ENCODE results near the gene VASH1. TPM values are rescaled to one million over a fixed set of nuclear protein-coding genes. Genes with fewer than 3 reads are reported as not detected.

The VASH1 gene
- total RNA-seq, 1 donor from 2014 or later, result 28.4 TPM

DNA sequence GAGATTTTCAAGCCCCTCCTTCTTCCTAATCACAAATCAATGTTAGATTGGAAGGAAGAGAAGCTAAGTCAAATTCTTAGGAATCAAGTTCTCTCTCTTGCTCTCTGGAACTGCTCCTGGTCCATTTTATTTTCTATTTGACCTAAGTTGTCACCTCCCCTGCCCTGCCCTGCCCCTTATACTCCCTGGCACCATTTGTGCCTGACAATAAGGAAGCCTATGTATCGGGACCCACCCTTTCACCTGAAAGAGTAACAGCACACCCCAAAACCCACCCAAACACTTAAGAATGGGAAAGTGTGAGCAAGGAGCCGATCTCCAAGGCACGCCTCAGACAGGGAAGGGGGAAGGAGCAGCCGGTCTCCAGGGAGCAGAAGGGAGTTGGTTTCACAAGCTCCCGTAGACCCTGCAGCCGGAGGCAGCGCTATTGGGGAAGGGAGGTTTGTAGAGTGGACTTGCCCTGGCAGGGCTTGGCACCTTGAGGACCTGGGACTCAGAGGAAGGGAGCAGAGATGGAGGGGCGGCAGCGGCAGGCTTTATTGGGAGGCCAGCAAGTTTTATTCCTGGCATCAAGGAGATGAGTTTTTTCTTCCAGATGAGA is 66.5 kb downstream of the VASH1 start:
- no peak for DNase-seq (ENCODE audit: low spot score in 2 of 2)
- TF ChIP-seq, protein P1, sequence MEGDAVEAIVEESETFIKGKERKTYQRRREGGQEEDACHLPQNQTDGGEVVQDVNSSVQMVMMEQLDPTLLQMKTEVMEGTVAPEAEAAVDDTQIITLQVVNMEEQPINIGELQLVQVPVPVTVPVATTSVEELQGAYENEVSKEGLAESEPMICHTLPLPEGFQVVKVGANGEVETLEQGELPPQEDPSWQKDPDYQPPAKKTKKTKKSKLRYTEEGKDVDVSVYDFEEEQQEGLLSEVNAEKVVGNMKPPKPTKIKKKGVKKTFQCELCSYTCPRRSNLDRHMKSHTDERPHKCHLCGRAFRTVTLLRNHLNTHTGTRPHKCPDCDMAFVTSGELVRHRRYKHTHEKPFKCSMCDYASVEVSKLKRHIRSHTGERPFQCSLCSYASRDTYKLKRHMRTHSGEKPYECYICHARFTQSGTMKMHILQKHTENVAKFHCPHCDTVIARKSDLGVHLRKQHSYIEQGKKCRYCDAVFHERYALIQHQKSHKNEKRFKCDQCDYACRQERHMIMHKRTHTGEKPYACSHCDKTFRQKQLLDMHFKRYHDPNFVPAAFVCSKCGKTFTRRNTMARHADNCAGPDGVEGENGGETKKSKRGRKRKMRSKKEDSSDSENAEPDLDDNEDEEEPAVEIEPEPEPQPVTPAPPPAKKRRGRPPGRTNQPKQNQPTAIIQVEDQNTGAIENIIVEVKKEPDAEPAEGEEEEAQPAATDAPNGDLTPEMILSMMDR (IDR thresholded peaks at IDR 0.05), result no peak
- peak overlapping the region in 1 of 2 donors; percentile 4 for H3K27ac ChIP-seq
- no peaks in the 10 kb centered on the region for H3K36me3 ChIP-seq
- H3K27me3 ChIP-seq, result no peaks in the 10 kb centered on the region
- peak overlapping the region; percentile 33 to 53 for H3K4me3 ChIP-seq
- H3K9me3 ChIP-seq, result no peaks in the 10 kb centered on the region
- no peaks in the 10 kb centered on the region for H3K4me1 ChIP-seq
- intact Hi-C loops (cut with DNase I), result no loop called here

DNA sequence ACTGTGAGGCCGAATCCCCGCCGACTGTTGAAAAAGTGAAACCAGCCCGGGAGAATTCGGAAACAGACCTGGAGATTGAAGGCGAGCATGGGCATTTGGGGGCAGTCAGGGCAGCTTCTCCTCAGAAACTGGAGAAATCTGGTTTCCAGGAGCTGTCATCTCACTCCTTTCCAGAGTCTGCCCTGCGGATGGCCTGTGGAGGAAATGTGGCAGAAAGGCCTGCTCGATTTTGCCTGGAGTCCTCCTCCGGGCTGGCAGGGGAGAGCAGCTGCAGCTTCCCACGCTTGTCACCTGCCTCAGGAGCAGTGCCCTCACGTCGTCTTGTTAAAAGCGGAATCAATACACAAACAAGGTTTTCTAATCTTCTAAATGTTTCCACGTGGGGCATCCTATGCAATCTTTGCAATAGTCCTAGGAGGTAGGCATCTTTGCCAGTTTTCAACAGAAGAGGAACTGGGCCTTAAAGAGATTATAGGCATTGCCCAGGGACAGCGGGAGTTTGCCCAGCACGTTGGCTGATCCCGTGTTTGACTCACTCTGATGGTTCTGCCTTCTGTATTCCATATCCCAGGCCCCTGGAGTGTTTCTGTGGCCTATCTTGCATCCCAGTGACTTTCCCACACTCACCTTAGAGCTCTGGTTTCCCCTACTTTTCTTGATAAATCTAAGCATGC is 67.2 kb downstream of the VASH1 start:
- Histone ChIP-seq H3K4me1 (no peaks in the 10 kb centered on the region), H3K9me3 (no peaks in the 10 kb centered on the region), H3K27ac (peak overlapping the region; percentile 4 to 27), H3K27me3 (no peaks in the 10 kb centered on the region), H3K4me3 (peak overlapping the region; percentile 33 to 53), H3K36me3 (no peaks in the 10 kb centered on the region)
- intact Hi-C loops (cut with DNase I), result no loop called here
- TF ChIP-seq, protein P1 (IDR thresholded peaks at IDR 0.05), result no peak
- DNase-seq (ENCODE audit: low spot score in 2 of 2), result no peak

DNA sequence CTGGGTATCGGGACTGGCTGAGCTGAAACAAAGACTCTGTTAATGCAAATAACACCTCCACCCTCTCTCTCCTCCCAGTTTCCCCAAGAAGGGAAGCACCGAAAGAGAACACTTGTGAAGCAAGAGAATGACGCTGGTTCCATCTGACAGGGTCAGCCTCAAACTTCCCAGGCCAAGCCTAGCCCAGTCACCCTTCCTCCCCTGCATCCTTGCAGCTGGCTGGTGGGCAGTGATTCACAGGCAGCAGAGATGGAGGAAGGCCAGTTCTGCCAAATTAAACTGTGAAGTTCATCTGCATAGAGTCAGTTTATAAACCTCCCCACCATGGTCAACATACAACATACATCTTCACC is 67.7 kb downstream of the VASH1 start:
- Histone ChIP-seq H3K27me3 (no peaks in the 10 kb centered on the region), H3K4me3 (no peak overlapping the region), H3K9me3 (no peaks in the 10 kb centered on the region), H3K36me3 (no peaks in the 10 kb centered on the region), H3K4me1 (no peaks in the 10 kb centered on the region), H3K27ac (no peak overlapping the region)
- TF ChIP-seq, protein P1 (IDR thresholded peaks at IDR 0.05), result no peak
- intact Hi-C loops (cut with DNase I), result no loop called here
- peak in 1 of 2 donors; percentile 19 for DNase-seq (ENCODE audit: low spot score in 2 of 2)

DNA sequence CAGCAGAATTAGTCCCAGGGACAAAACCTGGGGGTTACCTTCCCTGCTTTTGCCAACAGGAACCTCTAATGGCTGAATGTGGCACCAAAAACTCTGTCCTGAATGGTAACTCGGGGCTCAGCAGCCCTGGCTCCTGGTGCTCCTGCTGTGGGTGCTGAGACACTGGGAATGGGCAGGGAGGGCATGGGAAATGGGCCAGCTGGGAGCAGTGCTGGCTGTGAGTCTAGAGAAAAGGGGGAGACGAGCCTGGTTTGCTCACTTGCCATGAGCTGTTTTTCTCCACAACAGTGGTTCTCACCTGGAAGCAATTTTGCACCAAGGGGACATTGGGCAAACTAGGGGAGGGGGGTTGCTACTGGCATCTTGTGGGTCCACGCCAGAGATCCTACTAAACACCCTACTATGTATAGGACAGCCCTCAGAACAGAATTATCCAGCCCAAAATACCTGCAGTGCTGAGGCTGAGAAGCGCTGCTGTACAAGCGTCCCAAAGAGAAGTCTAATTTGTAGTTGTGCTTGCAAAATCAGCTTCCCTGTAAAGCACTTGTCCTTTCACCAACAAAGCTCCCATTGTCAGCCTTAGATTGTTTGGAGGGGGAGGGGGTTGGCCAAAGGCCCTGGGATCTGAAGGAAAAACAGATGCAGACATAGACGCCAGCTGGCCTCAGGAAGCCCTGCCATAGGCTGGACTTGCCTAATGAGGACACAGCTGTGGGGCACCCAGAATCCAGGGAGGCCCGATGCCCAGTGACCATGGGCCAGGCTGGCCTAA is 68.6 kb downstream of the VASH1 start:
- no peak overlapping the region for H3K27ac ChIP-seq
- H3K9me3 ChIP-seq, result no peaks in the 10 kb centered on the region
- intact Hi-C loops (cut with DNase I), result no loop called here
- no peaks in the 10 kb centered on the region for H3K27me3 ChIP-seq
- no peak overlapping the region for H3K4me3 ChIP-seq
- H3K36me3 ChIP-seq, result no peaks in the 10 kb centered on the region
- TF ChIP-seq, protein P1 (IDR thresholded peaks at IDR 0.05), result no peak
- no peak for DNase-seq (ENCODE audit: low spot score in 2 of 2)
- no peaks in the 10 kb centered on the region for H3K4me1 ChIP-seq

DNA sequence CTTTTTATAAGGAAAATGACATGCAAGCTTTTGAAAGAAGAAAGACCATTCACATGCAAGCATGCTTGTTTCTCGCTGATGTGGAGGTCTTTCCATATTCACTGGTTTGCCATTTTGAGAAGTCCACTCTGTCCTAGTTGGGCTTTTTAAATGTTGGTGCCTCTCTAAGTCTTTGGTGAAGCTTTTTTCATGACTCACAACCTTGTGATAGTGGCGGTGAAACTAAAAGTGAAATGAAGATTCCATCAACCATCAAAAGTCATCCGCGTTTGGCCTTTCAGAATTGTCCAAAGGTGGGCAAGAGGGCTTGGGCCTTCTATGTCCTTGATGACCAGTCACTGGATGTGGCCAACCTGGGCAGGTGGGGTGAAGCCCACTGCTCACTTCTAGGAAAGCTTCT is 69.3 kb downstream of the VASH1 start:
- no peak overlapping the region for H3K27ac ChIP-seq
- no peaks in the 10 kb centered on the region for H3K9me3 ChIP-seq
- no peaks in the 10 kb centered on the region for H3K4me1 ChIP-seq
- no peaks in the 10 kb centered on the region for H3K27me3 ChIP-seq
- intact Hi-C loops (cut with DNase I), result no loop called here
- TF ChIP-seq, protein P1 (IDR thresholded peaks at IDR 0.05), result no peak
- H3K4me3 ChIP-seq, result no peak overlapping the region
- DNase-seq (ENCODE audit: low spot score in 2 of 2), result peak in 1 of 2 donors; percentile 27
- no peaks in the 10 kb centered on the region for H3K36me3 ChIP-seq

Data from ascending aorta (tissue), 2 donors.